Right renal pelvis (tissue), 4 donors: Measurements from ENCODE around the gene CSH2. TPM values are rescaled to one million over a fixed set of nuclear protein-coding genes. Genes with fewer than 3 reads are reported as not detected.

ENCODE experiments used
- polyA plus RNA-seq, 4 donors: library from polyadenylated mRNA; unstranded; fragments of 120-200 nt; gene quantifications; one replicate each; pipeline ENCODE4 v1.2.1, GENCODE V29; 2013; ENCODE audit not compliant: insufficient read length in 4 of 4

The CSH2 gene
- polyA plus RNA-seq, 4 donors = 2.4 TPM; not detected in 3

Other genes starting within 250 kb of the CSH2 start
- 10 to 100 TPM; 22.5 to 34.8 (median 25.4) TPM for gene LIMD2, start 173.6 kb downstream of the CSH2 start, polyA plus RNA-seq
- 10 to 100 TPM; 39.5 to 51.2 (median 41.8) TPM for gene STRADA, start 131.9 kb downstream of the CSH2 start, polyA plus RNA-seq
- 100 to 1,000 TPM; 104 to 120 (median 113) TPM for gene CCDC47, start 100.1 kb downstream of the CSH2 start, polyA plus RNA-seq
- gene DDX42, start 99.5 kb downstream of the CSH2 start, polyA plus RNA-seq = 100 to 1,000 TPM; 141 to 199 (median 177) TPM
- 100 to 1,000 TPM; 179 to 189 (median 184) TPM for gene PSMC5, start 46.2 kb downstream of the CSH2 start, polyA plus RNA-seq
- 10 to 100 TPM; 56.2 to 69.1 (median 60.3) TPM for gene FTSJ3, start 46.0 kb downstream of the CSH2 start, polyA plus RNA-seq
- gene SMARCD2, start 31.0 kb downstream of the CSH2 start, polyA plus RNA-seq = 10 to 100 TPM; 53.2 to 60.0 (median 56.6) TPM
- not detected for gene GH2, start 8.3 kb upstream of the CSH2 start, polyA plus RNA-seq
- gene CSH1, start 22.9 kb upstream of the CSH2 start, polyA plus RNA-seq = 1 to 10 TPM in 2 of 4 donors, under 1 TPM in 1, not detected in 1; 0.98 to 5.2 (median 1.3) TPM
- gene CSHL1, start 37.6 kb upstream of the CSH2 start, polyA plus RNA-seq = not detected
- gene GH1, start 45.2 kb upstream of the CSH2 start, polyA plus RNA-seq = not detected
- 1 to 10 TPM; 2.1 to 3.2 (median 2.3) TPM for gene CD79B, start 58.7 kb upstream of the CSH2 start, polyA plus RNA-seq
- 1 to 10 TPM in 2 of 4 donors, under 1 TPM in 2; 0.72 to 1.3 (median 1.0) TPM for gene SCN4A, start 99.2 kb upstream of the CSH2 start, polyA plus RNA-seq
- 1 to 10 TPM; 3.4 to 4.0 (median 3.7) TPM for gene PRR29, start 124.7 kb upstream of the CSH2 start, polyA plus RNA-seq
- gene ICAM2, start 147.0 kb upstream of the CSH2 start, polyA plus RNA-seq = 10 to 100 TPM; 28.7 to 32.6 (median 31.1) TPM